Osteocyte (in vitro differentiated cells): ENCODE measurements around the gene PXDC1. TPM values are rescaled to one million over a fixed set of nuclear protein-coding genes. Genes with fewer than 3 reads are reported as not detected.
"Not testable (repeated sequence)": the region's sequence is repeated elsewhere in the genome, so short reads cannot be mapped to it uniquely, and the experiment has no call there.

Experiments used
- DNase-seq: peaks from one replicate; pipeline ENCODE4 v3.0.0; 2021; ENCODE audit warnings: mixed read lengths; ENCODE audit not compliant: unreplicated experiment; ENCODE audit errors: extremely low spot score
- H3K27ac Mint-ChIP-seq: one replicate; pipeline ENCODE4 v1.8.0; 2021; ENCODE audit warnings: mild to moderate bottlenecking, mixed read lengths; ENCODE audit not compliant: unreplicated experiment
- H3K27me3 Mint-ChIP-seq: one replicate; pipeline ENCODE4 v1.8.0; 2021; ENCODE audit warnings: mixed read lengths; ENCODE audit not compliant: unreplicated experiment
- H3K36me3 Mint-ChIP-seq: one replicate; pipeline ENCODE4 v1.8.0; 2021; ENCODE audit warnings: mixed read lengths; ENCODE audit not compliant: unreplicated experiment
- H3K4me1 Mint-ChIP-seq: one replicate; pipeline ENCODE4 v1.8.0; 2021; ENCODE audit warnings: mixed read lengths; ENCODE audit not compliant: unreplicated experiment
- H3K4me3 Mint-ChIP-seq: one replicate; pipeline ENCODE4 v1.8.0; 2021; ENCODE audit warnings: mild to moderate bottlenecking, moderate library complexity, mixed read lengths; ENCODE audit not compliant: unreplicated experiment
- H3K9me3 Mint-ChIP-seq: one replicate; pipeline ENCODE4 v1.8.0; 2021; ENCODE audit warnings: mixed read lengths; ENCODE audit not compliant: unreplicated experiment
- total RNA-seq: library from RNA; stranded (reverse); gene quantifications from 2 replicates; pipeline ENCODE4 v1.2.1, GENCODE V29; 2021
- TF ChIP-seq, protein P1 (sequence below): fragments of 200-600 bp; sonication (generic); IDR thresholded peaks from 2 replicates; pipeline ENCODE4 v1.5.0; 2021; ENCODE audit warnings: antibody characterized with exemption, mild to moderate bottlenecking, moderate library complexity

PXDC1 gene
- total RNA-seq, 1 donor from 2014 or later: 129 TPM

GRCh38 chr6:3687847-3688246 is 63.7 kb downstream of the PXDC1 start:
- Mint-ChIP-seq H3K4me1 (no peaks in the 10 kb centered on the region), H3K27ac (no peak overlapping the region), H3K27me3 (no peaks in the 10 kb centered on the region), H3K9me3 (no peaks in the 10 kb centered on the region), H3K4me3 (no peak overlapping the region), H3K36me3 (peaks cover 2% of the 10 kb centered on the region)
- TF ChIP-seq, protein P1, sequence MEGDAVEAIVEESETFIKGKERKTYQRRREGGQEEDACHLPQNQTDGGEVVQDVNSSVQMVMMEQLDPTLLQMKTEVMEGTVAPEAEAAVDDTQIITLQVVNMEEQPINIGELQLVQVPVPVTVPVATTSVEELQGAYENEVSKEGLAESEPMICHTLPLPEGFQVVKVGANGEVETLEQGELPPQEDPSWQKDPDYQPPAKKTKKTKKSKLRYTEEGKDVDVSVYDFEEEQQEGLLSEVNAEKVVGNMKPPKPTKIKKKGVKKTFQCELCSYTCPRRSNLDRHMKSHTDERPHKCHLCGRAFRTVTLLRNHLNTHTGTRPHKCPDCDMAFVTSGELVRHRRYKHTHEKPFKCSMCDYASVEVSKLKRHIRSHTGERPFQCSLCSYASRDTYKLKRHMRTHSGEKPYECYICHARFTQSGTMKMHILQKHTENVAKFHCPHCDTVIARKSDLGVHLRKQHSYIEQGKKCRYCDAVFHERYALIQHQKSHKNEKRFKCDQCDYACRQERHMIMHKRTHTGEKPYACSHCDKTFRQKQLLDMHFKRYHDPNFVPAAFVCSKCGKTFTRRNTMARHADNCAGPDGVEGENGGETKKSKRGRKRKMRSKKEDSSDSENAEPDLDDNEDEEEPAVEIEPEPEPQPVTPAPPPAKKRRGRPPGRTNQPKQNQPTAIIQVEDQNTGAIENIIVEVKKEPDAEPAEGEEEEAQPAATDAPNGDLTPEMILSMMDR: no peak
- no peak for DNase-seq

DNA sequence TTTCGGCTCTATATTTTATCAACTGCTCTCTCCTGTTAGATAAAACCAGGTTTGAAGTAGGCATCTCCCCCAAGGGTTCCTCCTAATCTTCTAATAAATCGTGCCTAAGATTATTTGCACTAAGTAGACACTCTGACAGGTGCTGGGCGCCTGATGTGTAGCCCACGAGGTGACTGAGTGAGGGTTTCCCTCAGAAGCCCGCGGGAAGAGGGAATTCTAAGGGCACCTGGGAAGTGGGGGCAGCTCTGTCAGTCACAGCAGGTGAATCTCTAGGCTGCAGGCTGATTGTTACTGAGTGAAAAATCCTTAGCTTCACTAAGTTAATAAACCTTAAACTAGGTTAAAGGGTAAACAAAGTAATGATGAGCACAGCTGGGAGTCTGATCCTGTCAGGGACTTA is 68.2 kb downstream of the PXDC1 start:
- Mint-ChIP-seq H3K4me1 (no peaks in the 10 kb centered on the region), H3K27ac (no peak overlapping the region), H3K4me3 (no peak overlapping the region), H3K9me3 (peaks cover 9% of the 10 kb centered on the region), H3K36me3 (peaks cover 4% of the 10 kb centered on the region), H3K27me3 (no peaks in the 10 kb centered on the region)
- no peak for DNase-seq
- TF ChIP-seq, protein P1: no peak

- H3K9me3 Mint-ChIP-seq: peaks cover 18% of the 10 kb centered on the region
- no peaks in the 10 kb centered on the region for H3K4me1 Mint-ChIP-seq
- peaks cover 18% of the 10 kb centered on the region for H3K27me3 Mint-ChIP-seq
- no peak overlapping the region for H3K27ac Mint-ChIP-seq
- DNase-seq: no peak
- TF ChIP-seq, protein P1: no peak
- no peak overlapping the region for H3K4me3 Mint-ChIP-seq
- peaks cover 2% of the 10 kb centered on the region for H3K36me3 Mint-ChIP-seq
Observed at GRCh38 chr6:3678946-3679345, 72.6 kb downstream of the PXDC1 start.

DNA sequence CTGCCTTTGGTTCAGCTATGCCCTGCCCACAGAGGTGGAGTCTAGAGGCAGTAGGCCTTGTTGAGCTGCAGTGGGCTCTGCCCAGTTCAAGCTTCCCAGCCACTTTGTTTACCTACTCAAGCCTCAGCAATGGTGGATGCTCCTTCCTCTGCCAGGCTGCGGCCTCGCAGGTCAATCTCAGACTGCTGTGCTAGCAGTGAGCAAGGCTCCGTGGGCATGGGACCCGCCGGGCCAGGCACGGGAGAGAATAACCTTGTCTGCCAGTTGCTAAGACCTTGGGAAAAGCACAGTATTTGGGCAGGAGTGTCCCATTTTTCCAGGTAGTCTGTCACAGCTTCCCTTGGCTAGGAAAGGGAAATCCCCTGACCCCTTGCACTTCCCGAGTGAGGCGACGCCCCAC is 73.8 kb downstream of the PXDC1 start:
- Mint-ChIP-seq H3K27me3 (peaks cover 18% of the 10 kb centered on the region), H3K9me3 (peaks cover 18% of the 10 kb centered on the region)
- not testable (repeated sequence) for H3K4me3 Mint-ChIP-seq, H3K36me3 Mint-ChIP-seq, H3K27ac Mint-ChIP-seq, DNase-seq, H3K4me1 Mint-ChIP-seq

DNA sequence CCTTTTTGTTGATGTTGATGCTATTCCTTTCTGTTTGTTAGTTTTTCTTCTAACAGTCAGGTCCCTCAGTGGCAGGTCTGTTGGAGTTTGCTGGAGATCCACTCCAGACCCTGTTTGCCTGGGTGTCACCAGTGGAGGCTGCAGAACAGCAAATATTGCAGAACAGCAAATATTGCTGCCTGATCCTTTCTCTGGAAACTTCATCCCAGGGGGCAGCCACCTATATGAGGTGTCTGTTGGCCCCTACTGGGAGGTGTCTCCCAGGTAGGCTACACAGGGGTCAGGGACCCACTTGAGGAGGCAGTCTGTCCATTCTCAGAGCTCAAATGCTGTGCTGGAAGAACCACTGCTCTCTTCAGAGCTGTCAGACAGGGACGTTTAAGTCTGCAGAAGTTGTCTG is 74.2 kb downstream of the PXDC1 start:
- Mint-ChIP-seq H3K9me3 (peaks cover 18% of the 10 kb centered on the region), H3K27me3 (peaks cover 18% of the 10 kb centered on the region)
- not testable (repeated sequence) for H3K4me3 Mint-ChIP-seq, H3K36me3 Mint-ChIP-seq, DNase-seq, H3K4me1 Mint-ChIP-seq, H3K27ac Mint-ChIP-seq

Other genes with a start within 250 kb of the PXDC1 start
- 0.37 and 0.70 TPM in 2 replicates for gene FAM50B, start 97.7 kb upstream of the PXDC1 start, total RNA-seq